Measurements from ENCODE around the gene ABLIM1. TPM values are rescaled to one million over a fixed set of nuclear protein-coding genes. Genes with fewer than 3 reads are reported as not detected.

Gene ABLIM1
- total and polyA plus RNA-seq, 10 donors: 11.0 to 59.4 (median 38.7) TPM

- Histone ChIP-seq H3K4me3 (no peak overlapping the region), H3K36me3 (peaks cover 0 to 54% (median 11%) of the 10 kb centered on the region in 6 donors), H3K4me1 (peaks cover 0 to 10% (median 0%) of the 10 kb centered on the region in 6 donors), H3K27me3 (replicated peaks in 1 of 7) (no peaks in the 10 kb centered on the region), H3K27ac (no peak overlapping the region), H3K9me3 (no peaks in the 10 kb centered on the region)
- intact Hi-C loops (cut with DNase I; ENCODE audit: low total_unique reads): no loop called here
- WGBS, 5 donors: 74 to 92% (median 84%) methylated on average over 4 of the region's 4 CpGs
- DNase-seq: no peak
- no peak for TF ChIP-seq POLR2A (IDR thresholded peaks at IDR 0.05)
- no peak for TF ChIP-seq POLR2AphosphoS5 (IDR thresholded peaks at IDR 0.05)
- no peak for TF ChIP-seq CTCF (IDR thresholded peaks at IDR 0.05 in 8 of 11, conservative IDR thresholded peaks at IDR 0.05 in 3 of 11)
Measured at GRCh38 chr10:114431414-114432135, 226.5 kb downstream of the ABLIM1 start.

GRCh38 chr10:114430688-114431413 is 227.2 kb downstream of the ABLIM1 start:
- WGBS, 5 donors: 93 to 95% (median 93%) methylated on average over 12 of the region's 12 CpGs
- Histone ChIP-seq H3K36me3 (peaks cover 0 to 47% (median 7%) of the 10 kb centered on the region in 6 donors), H3K27ac (no peak overlapping the region), H3K4me3 (no peak overlapping the region), H3K9me3 (no peaks in the 10 kb centered on the region), H3K4me1 (peaks cover 0 to 10% (median 0%) of the 10 kb centered on the region in 6 donors), H3K27me3 (replicated peaks in 1 of 7) (no peaks in the 10 kb centered on the region)
- DNase-seq: no peak
- intact Hi-C loops (cut with DNase I; ENCODE audit: low total_unique reads): no loop called here
- peak in 1 of 3 donors; percentile 14 for TF ChIP-seq POLR2AphosphoS5 (IDR thresholded peaks at IDR 0.05)
- TF ChIP-seq POLR2A (IDR thresholded peaks at IDR 0.05): no peak

GRCh38 chr10:114429581-114430335 is 228.3 kb downstream of the ABLIM1 start:
- H3K9me3 ChIP-seq: no peaks in the 10 kb centered on the region
- H3K4me3 ChIP-seq: no peak overlapping the region
- intact Hi-C loops (cut with DNase I; ENCODE audit: low total_unique reads): no loop called here
- peaks cover 0 to 10% (median 0%) of the 10 kb centered on the region in 6 donors for H3K4me1 ChIP-seq
- TF ChIP-seq POLR2AphosphoS5 (IDR thresholded peaks at IDR 0.05) (no peak), CTCF (IDR thresholded peaks at IDR 0.05 in 8 of 11, conservative IDR thresholded peaks at IDR 0.05 in 3 of 11) (no peak)
- WGBS, 5 donors: 84 to 93% (median 90%) methylated on average over 8 to 9 of the region's 9 CpGs
- DNase-seq: no peak
- H3K27ac ChIP-seq: no peak overlapping the region
- peaks cover 0 to 36% (median 3%) of the 10 kb centered on the region in 6 donors for H3K36me3 ChIP-seq
- H3K27me3 ChIP-seq (replicated peaks in 1 of 7): no peaks in the 10 kb centered on the region

- WGBS, 5 donors: 71 to 80% (median 79%) methylated on average over 9 of the region's 9 CpGs
- H3K36me3 ChIP-seq: peaks cover 0 to 16% (median 0%) of the 10 kb centered on the region in 6 donors
- intact Hi-C loops (cut with DNase I; ENCODE audit: low total_unique reads): no loop called here
- no peak for TF ChIP-seq CTCF (IDR thresholded peaks at IDR 0.05 in 8 of 11, conservative IDR thresholded peaks at IDR 0.05 in 3 of 11)
- no peak for TF ChIP-seq POLR2A (IDR thresholded peaks at IDR 0.05)
- TF ChIP-seq POLR2AphosphoS5 (IDR thresholded peaks at IDR 0.05): no peak
- no peak overlapping the region for H3K4me3 ChIP-seq
- H3K9me3 ChIP-seq: no peaks in the 10 kb centered on the region
- peak overlapping the region in 6 of 8 donors; percentile 7 to 57 (median 34) for H3K27ac ChIP-seq
- peaks cover 0 to 10% (median 0%) of the 10 kb centered on the region in 6 donors for H3K4me1 ChIP-seq
- no peaks in the 10 kb centered on the region for H3K27me3 ChIP-seq (replicated peaks in 1 of 7)
- DNase-seq: no peak
Measured at GRCh38 chr10:114427124-114427852, 230.8 kb downstream of the ABLIM1 start.
